Activated CD8-positive, alpha-beta memory T cell treated with anti-CD3 and anti-CD28 coated beads, Interleukin-2, amount 50 U/mL, for 48 hours (primary cell): ENCODE measurements around the gene BRINP1.

Experiments
- DNase-seq: peaks from one replicate; pipeline ENCODE4 v3.0.0-alpha.2; 2020

Gene BRINP1

DNA sequence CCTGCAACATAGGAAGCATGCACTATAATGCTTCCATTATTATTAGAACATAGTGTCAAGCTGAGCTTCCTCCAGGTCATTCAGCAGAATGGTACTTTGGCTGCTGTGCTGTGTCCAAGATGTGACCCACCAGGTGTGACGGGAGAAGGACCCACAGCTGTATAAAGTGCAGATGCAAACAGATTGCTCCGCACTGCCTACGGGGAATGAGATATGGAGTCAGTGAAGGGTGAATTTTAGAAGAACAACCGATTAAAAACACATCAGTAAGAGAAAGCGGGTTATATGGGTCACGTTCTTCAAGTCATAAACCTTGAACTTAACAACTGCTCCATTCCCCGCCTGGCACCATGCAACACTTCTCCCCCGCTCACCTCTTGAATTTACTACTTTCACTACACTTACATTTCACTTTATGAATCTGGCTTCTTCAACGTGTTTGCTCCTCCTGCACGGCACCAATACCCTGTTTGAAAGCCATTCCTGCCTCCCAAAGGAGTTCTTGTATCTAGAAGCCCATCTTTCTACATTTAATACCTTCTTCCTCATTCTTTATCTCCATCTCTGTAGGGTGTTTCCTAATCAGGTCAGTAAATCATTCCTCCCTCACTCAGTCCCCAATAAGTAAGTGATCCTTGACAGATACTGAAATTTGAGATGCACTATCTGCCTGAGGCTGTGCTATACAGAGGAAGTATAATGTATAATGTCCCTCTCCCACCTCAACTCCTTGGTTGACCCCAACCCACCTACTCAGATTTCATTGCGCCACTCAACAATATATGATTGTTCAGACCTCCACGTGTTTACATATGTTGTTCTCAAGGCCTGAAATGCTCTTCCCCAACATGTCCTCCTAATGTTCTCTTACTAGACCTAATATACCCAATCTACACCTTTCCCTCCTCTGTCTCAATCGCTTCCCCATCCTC lies 25.9 kb downstream of the BRINP1 start:
- no peak for DNase-seq

DNA sequence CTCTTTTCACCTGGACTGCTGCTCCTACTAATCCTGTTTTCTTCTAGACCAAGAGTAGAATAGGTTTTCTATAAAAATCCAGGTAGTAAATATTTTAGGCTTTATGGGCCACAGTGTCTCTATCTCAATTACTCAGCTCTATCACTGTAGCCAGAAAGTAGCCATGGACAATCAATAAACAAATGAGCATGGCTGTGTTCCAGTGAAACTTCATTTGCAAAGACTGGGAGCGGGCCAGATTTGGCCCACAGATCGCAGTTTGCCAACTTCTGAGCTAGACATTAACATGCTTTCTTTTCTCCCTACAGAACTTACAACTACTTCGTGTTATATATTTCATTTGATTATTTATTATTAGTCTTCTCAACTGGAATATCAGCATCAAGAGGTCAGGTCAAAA lies 30.2 kb downstream of the BRINP1 start:
- DNase-seq, result no peak

DNA sequence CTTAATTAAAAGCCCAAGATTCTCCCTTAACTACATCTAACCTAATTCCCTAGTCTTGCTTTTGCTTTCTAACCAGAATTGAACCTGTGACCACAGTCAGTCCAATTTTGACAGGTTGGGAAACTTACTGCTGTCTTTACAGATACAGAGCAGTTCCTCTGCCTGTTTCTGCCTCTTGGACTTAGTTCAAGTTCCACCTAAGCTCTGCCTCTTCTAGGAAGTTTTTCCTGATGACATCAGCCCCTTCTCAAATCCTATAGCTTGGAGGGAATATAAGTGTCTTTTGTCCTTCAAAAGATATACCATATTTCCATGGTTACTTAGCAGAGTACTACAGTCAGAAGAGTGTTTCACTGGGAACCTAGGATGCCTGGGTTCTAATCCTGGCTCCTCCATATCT lies 31.7 kb downstream of the BRINP1 start:
- no peak for DNase-seq

- DNase-seq, result no peak
Measured at GRCh38 chr9:119334745-119335144, 34.5 kb downstream of the BRINP1 start.

- DNase-seq, result no peak
Measured at GRCh38 chr9:119333507-119334229, 35.6 kb downstream of the BRINP1 start.

DNA sequence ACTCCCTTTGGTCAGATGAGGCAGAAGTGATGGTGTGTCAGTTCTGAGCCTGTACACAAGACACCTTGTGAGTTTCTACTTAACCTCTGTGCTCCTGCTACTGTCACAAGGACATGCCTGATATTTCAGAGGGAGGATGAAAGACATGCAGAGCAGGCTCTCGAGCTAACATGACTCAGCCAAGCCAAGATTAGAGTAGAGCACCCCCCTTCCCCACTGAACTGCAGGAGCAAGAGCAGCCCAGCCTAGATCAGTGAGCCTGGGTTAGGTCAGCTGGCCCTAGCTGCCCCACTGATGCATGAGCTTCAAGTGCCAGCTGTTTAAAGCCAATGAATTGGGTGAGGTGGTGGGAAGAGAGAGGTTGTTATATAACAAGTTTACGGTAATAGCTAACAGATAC lies 36.7 kb downstream of the BRINP1 start:
- DNase-seq, result no peak

GRCh38 chr9:119322184-119322583 lies 47.1 kb downstream of the BRINP1 start:
- DNase-seq, result no peak

DNA sequence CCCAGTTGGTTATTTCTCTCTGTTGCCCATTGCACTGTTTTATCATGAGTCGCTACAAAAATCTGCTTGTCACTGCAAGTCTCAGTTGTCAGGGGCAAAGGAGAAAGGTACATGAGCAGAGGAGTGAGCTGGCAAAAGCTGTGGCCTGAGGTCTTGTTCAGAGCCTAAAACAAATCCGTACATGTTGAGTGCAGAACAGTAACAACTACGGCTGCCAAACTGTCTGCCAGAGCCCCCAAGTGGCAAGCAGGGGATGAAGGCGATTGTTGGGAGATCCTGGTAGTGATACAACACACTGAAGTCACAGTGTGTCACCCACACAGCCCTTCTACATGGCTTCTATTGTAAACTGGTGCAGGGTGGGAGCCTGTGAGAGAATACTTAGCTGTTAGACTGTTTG lies 50.9 kb downstream of the BRINP1 start:
- DNase-seq, result no peak

DNA sequence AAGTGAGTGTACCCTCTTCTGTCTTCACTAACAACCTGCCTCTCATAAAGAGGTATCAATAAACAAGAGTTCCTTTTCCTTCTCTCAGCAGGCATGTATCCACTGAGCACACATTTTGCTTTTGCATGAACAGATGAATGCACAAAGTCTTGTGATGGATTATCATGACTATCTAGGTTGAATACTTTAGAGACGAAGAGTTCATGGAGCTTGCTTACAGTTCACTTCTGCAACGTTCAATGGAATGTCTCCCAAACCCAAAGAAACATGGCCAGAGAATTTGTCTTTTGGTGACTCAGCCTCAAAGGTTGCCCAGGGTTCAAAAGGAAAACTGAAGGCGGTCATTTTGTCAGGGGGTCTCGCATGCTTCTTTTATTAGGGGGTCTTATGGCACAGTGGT lies 55.4 kb downstream of the BRINP1 start:
- no peak for DNase-seq

DNA sequence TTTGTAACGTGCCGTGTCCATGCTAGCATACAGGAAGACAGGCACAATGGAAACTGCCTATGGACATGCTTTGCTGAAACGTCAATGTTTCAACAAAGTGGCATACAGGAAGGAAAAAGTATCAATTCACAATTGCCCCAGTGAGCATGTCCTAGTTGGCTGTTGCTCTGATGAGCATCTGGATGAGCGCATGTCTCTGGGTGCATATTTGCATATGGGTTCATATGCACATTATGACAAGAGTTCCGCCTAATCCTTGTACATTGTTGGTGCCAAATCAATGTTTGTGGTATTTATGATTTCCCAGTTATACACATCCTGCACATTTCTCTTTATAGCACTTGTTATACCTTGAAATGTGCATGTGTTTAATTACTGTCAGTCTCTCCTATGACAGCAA lies 58.5 kb downstream of the BRINP1 start:
- DNase-seq, result no peak

- DNase-seq, result no peak
Measured at GRCh38 chr9:119307471-119307870, 61.8 kb downstream of the BRINP1 start.

GRCh38 chr9:119304555-119304954 lies 64.7 kb downstream of the BRINP1 start:
- DNase-seq, result no peak

- no peak for DNase-seq
Measured at GRCh38 chr9:119302988-119303698, 66.1 kb downstream of the BRINP1 start.

- no peak for DNase-seq
Measured at GRCh38 chr9:119298076-119298853, 71.0 kb downstream of the BRINP1 start.

DNA sequence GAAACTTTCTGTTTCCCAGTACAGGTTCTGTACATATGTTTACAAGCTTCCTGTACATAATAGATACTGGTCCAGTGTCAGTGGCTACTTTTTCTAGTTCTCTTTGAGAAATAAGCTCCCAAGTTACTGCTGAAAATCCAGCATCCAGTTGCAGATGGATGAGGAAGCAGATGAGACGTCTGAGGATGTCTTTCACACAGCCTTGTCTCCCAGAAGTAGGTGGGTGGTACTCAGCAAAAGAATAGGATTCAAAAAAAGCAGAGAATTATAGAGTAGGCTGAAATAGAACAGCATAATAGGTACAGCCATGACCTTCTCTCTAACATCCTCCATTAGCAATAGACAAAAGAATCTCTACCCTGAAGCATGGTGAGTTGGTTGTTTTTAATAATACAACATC lies 77.7 kb downstream of the BRINP1 start:
- no peak for DNase-seq

DNA sequence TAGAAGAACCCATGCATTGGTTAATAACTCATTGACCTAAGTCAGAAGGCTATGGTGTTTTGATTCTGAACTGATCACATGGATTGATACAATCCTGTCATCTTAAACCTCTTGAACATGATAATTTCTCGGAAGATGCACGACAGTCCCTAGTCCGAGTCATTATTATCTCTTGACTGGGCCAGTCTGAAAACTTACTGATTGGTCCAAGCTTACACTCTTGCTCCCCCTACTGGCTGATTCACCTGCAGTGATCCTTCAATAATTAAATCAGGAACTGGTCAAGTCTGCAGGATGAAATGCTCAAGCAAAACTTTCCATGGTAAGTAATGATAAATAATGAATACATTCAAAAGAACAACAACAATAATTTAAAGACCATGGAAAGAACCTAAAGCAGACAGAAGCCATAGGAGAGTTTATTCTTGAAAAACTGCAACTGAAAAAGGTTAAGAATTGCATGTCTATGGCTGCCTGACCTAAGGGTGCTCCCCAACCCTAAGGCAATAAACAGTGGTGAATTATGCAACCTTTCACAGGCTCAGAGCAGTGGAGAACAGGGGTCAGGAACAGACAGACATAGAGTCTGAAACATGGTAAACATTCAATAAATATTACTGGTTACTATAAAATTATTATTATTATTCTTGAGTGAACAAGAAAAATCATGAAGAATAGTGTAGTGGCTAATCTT lies 79.3 kb downstream of the BRINP1 start:
- DNase-seq, result no peak

- DNase-seq, result no peak
Measured at GRCh38 chr9:119284587-119285337, 84.5 kb downstream of the BRINP1 start.

DNA sequence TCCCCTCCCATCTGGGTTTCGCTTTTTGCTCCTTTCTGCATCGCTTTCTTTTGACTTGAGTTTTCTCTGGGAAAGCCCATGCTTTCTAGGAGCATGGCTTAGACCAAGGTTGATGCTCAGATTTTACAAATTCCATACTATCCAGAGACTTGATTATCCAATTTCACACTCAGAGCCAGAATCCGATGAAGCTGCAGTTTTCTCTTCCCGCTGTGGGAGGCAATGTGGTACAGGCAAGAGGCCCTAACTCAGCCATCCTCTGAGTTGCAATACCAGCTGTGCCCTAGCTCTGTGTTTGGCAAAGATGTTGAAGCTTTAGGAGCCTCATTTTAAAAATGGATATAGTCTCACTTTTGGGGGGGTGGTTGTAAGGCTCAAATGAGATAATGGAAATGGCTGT lies 85.1 kb downstream of the BRINP1 start:
- DNase-seq, result no peak

DNA sequence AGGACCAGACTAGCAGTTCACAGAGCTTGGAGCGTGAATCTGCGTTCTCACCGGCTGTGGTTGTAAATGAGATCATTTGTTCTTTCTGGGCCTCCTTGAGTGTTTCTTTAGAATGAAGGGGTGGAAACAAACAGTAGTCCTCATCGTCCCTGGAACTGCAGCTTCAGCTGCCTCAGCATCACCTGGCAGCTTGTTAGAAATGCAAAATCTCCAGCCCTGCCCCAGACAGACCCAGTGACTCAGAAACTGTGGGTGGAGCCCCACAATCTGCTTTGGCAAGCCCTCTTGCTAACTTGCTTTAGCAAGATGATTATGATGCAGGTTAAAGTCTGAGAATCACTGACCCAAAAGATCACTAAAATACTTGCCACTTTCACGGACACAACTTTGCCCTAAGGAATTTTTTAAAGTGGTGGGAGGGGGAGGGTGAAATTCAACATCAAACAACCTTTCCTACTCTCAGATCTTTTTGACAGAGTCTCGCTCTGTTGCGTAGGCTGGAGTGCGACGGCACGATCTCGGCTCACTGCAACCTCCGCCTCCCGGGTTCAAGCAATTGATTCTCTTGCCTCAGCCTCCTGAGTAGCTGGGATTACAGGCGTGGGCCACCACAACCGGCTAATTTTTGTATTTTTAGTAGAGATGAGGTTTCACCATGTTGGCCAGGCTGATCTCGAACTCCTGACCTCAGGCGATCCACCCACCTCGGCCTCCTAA lies 86.0 kb downstream of the BRINP1 start:
- no peak for DNase-seq

DNA sequence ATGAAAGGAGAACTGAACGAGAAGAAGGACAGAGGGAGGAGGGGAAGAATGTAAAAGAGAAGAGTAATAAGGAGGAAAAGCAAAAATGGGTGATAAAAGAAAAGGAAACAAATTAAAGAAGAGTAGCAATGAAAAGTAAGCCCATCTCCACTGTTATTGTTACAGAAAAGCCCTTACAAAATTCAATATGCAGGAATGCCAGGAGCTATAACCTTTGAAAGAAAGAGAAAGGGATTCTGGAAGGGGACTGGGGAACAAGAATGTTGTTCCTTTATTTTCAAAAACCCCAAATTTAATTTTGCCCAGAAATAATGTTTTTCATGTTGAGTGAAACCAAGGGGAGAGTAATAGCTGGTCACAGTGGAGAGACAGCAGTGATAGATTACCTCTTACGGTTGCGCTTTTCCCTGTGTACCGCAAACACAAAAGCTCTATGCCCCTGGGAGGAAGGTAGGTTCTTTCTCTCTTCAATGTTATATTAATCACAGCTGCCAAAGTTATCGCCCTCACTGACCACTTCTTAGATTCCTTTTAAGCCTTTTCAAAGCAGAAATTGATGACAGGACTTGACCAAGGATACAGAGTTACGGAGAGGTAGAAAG lies 86.7 kb downstream of the BRINP1 start:
- no peak for DNase-seq
